GM18861 (cell line): ENCODE results near the gene ATXN7.

ENCODE experiments used
- ATAC-seq: cut with Tn5 transposase; IDR thresholded peaks from one replicate; pipeline ENCODE4 v1.9.1; 2021; ENCODE audit not compliant: unreplicated experiment

Gene ATXN7

DNA sequence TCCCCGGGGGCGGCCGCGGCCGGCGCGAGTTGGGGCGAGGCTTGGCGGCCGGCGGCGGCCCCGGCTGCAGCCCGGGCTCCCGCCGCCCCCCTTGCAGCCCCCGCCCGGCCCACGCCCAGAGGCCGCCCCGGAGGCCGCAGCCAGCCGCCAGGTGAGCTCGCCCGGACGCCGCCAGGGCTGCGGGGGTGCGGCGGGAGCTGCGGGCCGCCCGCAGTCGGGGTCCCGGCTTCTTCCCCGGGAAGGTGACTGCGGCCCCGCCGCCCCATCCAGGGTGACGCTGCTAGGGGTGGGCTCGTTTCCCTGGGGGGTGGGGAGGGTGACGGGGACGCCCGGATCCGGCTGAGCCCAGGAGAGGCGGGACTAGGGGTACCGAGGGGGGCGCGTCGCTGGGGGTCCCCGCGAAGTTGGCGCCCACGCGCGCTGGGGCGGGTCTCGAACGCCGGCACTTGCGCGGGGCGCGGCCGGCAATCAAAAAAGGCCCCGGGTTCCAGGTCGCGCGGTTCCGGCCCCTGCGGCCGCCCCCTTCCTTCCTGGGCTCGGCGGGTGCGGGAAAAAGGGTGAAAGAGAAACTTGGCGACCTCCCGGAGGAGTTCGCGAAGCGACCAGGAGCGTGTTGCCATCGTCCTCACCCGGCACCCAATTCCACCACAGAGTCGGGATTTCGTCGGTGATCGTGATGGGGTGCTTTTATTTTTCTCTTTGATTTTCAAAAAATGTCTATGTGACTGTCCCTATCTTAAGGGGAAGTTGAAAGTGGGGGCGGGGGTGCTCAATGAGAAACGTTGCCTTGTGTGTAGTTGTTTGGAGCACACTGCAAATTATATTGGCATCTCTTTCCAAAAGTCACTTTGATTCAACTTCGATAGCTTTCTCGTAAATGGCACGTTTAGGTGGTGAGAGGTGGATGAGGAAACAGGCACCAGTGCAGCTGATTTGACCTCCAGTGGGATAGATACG, 619 bp downstream of the ATXN7 start:
- peak; percentile 35 for ATAC-seq

DNA sequence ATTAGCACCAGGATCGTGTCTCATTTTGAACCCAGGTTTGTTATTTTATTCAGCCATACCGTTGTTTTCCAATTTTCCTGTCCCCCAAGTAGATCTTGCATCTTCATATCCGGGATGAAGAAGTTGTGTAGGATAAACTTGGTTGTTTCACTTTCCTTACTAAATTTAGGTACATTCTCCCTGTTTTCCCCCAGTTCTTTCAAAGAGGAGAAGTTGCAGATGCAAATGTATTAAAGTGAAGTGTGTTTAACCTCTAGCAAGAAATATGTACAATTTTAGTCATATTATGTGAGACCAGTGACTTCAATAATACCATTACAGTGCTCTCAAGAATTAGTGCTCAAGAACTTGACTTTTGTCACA, 1.3 kb downstream of the ATXN7 start:
- no peak for ATAC-seq

DNA sequence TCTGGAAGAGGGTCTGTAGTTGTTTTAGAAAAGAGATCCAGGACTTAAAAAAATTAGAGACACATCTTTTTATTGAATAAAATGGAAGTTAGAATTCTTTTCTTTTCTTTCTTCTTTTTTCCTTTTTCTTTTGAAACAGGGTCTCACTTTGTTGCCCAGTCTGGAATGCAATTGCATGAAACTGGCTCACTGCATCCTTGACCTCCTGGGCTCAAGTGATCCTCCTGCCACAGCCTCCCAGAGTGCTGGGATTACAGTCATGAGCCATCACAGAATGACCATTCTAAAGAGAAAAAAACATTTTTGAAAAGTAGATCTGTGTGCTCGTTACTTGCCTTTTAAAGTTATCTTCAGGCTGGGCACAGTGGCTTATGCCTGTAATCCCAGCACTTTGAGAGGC, 3.6 kb downstream of the ATXN7 start:
- no peak for ATAC-seq

DNA sequence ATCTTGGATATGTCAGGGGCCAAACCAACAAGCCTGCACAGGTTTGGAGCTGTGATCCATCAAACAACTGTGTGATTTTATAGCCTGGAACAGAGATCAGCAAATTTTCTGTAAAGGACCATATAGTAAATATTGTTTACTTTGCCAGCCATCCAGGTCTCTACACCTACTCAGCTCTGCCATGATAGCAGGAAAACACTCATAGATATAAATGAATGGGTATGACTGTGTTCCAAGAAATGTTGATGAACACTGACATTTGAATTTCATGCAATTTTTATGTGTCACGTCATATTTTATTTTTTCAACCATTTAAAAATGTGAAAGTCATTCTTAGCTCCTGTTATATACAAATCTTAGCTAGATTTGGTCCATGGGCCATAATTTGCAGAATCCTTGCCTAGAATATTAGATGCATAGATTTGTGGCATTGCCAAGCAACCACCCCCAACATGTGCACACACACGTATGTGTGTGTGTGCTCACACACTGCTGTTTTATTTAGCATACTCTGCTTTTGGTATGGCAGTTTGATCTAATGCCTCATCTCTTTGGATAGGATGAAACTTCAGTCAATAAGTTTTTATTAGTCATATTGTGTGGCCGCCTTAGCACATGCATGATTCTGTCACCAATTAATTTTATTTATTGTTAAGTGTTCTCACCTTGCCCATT, 6.4 kb downstream of the ATXN7 start:
- ATAC-seq, result no peak

DNA sequence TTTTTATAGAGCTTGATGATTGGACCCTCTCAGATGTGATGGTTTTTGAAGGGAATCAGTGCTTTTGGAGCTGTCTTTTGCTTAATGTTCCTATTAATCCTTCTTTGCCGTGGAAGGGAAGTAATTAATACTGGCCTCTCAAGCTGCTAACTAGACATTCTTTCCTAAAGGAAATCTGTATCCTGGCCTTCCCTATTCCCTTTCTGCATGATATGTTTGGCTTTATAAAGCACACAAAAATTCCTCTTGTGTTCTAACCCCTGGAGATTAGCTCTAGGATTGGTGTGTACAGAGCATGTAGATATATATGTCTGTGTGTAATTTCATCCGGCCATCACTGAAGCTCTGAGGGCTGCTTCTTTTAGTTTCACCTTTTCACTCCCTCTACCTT, 6.9 kb downstream of the ATXN7 start:
- ATAC-seq, result no peak

DNA sequence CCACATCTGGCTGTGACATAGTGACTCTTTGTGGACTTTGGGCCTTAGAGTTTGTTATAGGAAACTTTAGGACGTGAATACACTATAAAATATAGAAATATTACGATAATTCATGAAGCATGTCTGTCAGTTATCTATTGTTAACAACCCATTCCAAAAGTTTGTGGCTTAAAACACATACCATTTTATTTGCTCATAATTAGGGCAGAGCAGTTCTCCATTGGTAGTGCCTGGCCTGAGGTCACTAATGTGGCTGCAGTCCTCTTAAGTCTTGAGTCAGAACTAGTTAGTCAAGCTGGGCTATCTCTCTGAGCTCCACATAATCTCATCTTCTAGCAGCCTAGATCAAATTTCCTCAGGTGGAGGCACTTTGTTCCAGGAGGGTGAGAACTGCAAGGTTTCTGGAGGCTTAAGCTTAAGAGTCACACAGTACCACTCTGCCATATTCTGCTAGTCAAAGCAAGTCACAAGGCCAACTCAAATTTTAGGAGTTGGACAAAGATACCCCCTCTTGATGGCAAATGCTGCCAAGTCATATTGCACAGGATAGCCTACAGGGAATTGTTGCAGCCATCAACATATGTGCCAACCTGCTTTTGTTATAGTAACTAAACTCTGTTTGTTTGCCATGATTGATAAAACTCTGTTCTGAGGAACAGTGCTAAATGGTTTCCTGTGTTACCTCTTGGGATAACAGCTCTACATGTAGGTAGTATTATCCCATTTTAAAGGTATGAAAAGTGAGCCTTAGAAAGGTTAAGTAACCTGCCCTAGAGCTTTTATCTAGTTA, 8.7 kb downstream of the ATXN7 start:
- no peak for ATAC-seq

DNA sequence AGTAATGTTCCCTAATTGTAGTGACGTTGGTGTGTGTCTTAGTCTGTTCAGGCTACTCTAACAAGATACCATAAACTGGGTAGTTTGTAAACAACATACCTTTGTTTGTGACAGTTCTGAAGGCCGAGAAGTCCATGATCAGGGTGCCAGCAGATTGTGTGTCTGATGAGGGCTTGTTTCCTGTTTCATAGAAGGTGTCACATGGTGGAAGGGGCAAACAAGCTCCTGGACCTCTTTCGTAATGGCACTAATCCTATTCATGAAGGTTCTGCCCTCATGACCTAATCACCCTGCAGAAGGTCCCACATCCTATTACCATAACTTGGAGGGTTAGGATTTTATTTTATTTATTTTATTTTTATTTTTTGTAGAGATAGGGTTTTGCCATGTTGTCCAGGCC, 11.1 kb downstream of the ATXN7 start:
- ATAC-seq, result no peak

DNA sequence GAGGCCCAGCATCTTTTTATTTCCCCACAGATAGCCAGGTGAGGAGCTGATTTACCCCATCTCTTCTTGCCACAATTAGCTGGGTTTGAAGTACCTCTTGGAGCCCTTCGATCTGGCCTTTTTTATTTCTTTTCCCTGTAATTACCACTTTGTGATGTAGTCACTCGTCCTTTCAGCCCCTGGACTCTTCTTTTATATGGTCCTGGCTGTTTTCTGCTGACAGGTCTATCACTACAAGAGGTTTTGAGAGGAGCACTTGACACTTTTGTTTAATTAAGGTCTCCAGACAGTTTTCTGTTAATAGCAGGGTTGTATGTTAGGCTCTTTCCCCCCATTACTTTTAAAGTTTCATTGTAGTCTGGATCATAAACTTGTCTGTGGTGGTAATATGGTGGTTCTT, 11.8 kb downstream of the ATXN7 start:
- no peak for ATAC-seq

DNA sequence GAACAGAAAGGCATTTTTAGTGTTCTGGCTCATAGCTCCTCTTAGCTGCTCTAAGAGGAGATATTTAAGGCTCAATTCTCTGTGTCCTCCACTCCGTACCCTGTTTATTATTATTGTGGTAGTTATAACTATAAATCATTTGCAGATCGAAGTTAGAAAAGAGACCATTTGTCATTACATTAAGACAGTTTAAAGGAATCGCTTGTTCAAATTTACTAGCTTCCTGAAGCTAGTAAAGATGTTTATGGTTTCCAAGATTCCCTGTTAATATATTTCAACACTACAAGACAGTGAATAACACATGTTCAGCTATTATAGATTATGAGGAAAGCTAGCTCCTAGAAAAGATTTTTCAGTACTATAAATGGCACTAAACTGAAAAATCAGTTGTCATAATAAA, 12.6 kb downstream of the ATXN7 start:
- no peak for ATAC-seq

DNA sequence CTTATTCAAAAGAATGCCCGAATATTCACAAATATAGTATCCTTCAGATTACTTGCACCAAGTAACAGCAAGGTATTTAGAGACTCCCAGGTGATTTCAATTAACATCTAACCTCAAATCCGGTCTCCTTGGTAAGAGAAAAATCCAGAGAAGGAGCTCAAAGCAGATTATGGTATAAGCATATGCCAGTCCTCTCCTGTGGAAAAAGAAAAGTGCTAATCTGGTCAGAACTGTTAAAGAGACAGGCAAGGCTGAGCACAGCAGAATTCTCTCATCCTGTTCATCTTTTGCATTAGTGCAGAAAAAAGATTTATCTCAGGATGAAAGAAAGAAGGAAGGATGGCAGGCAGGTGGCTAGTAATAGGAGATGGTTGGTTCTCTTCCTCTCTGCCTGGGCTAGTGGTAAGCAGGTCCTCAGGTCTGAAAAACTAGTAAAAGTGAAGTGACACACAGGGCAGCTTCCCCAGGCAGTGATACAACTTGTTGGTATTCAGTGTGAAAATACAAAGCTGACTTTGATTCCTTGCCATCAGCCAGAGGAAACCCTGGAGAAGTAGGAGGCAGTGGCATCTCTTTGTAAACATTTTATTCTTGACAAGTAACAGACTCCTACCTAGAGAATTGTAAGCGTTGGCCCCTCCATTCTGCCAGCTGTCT, 14.2 kb downstream of the ATXN7 start:
- no peak for ATAC-seq

DNA sequence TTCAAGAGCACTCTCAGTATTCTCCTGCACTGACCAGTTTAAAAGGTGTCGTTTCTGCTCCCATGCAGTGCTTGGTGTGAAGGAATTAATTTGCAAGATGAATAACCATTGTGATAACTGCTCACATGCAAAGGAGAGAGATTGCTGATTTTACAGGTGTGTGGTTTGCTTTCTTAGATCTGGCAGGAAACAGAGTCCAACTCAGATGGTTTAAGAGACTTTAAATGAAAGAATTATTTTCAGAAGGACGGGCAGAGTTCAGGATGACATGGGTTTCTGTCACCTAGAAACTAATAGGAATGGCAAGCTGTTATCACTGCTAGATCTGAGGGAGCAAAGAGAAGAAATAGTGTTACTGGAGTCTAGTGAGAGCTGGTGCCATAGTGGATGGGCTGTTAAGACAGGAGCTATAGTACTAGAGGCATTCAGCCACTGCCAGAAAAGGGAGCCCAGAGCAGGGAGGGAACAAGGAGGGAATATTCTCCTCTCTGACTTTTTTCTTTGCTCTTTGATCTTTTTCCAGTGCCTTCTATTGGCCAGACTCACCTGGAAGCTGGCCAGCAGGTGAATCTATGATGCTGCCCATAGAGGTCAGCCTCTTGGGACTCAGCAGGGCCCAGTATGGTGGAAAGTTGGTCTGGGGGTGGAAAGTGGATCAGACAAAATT, 14.9 kb downstream of the ATXN7 start:
- ATAC-seq, result no peak

DNA sequence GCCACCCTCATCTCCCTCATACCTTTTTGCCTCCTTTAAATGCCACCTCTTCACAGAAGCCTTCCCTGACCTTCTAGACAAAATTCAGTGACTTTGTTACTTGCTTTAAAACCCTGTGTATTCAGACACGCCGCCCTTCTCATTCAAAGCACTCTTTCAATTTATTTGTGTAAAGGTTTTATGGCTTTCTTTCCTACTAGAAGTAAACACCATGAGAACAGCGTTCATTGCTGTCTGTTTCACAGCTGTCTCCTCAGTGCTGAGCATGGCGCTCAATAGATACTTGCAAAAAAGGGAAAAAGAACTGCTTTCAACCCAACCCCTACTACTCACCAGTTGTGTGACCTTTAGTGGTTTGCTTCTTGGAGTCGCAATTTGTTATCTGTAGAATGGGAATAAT, 17.0 kb downstream of the ATXN7 start:
- no peak for ATAC-seq

DNA sequence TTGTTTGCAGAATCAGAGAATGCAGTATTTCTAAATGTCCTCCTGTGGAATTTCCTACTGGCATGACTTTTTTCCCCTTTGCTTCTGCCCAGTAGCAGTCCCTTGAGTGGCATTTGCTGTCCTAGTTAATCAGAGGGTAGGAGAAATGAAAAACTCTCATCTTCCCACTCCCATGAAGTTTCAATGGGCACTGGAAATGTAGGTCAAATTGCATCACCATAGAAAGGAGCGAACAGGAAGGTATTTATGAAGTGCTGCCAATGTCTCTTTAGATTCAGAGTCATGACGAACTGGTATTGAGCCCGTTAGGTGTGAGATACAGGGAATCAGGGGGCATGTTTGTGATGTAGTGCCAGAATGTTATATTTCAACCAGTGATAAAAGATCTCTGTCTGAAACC, 23.2 kb downstream of the ATXN7 start:
- no peak for ATAC-seq

DNA sequence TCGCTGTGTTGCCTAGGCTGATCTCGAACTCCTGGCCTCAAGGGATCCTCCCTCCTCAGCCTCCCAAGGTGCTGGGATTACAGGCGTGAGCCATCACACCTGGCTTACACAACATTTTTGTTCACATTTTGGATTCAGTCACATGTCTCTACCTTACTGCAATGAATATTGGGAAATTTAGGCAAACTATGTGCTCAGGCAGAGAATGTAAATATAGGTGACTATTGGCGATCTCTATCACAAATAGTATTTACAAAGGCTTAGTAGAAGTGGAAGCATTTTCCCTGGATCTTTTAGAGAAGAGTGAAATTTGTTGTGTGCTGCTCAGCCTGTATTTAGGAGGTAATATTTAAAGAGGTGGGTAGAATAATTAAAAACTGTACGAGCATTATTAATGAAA, 27.9 kb downstream of the ATXN7 start:
- ATAC-seq, result no peak

DNA sequence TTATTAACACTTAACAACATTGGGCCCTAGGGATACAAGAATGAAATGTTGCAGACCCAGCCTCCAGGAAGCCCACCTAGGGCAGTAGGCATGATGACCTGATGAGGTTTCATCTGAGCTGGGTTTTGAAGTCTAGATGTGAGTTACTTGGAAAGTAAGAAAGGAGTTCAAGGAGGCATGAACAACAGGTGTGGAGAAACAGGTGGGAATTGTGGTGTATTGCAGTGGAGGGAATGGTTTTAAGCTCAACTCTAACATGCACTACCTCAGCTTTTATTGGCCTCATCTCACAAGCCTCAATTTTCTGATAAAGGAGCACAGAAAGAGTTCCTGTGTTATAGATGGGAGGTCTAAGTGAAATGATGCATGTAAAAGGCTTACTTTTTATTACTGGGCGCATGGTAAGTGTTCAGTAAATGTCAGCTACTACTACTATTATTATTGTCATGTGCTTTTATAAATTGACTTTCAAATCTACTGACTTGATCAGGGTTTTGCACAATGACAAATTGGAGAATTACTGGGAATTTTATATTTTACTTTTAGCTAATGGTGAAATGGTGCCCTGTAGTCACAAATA, 29.2 kb downstream of the ATXN7 start:
- ATAC-seq, result no peak

DNA sequence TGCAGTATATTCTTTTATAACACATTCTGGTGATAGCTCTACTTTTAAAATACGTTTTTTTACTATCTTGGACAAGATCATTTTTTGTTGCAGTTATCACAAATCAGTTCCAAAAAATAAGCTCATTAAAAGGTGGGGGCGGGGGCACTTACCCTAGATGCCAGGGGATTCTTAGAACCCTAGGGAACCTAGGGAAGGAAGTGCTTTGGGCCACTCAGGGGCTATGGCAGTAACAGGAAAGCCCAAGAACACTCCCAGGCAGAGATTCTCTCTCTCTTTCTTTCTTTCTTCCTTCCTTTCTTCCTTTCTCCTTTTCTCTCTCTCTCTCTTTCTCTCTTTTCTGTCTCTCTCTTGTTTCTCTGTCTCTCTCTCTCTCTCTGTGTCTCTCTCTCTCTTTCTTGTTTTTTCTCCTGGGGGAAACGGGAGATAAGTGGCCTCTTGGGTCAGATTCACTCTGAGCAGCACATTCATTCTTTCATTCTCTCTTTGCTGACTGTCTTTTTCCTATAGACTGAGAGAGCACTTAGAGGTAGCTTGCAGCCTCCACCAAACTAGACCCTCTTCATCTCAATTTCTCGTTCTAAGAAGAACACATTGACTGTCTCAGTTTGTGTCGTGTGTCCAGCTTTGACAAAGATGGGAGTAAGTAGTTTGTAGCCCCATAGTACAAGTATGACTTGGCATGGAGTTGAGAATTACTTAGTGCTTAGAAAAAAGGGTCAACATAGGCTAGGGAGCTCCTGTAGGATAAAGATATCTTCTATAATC, 31.9 kb downstream of the ATXN7 start:
- ATAC-seq, result no peak

DNA sequence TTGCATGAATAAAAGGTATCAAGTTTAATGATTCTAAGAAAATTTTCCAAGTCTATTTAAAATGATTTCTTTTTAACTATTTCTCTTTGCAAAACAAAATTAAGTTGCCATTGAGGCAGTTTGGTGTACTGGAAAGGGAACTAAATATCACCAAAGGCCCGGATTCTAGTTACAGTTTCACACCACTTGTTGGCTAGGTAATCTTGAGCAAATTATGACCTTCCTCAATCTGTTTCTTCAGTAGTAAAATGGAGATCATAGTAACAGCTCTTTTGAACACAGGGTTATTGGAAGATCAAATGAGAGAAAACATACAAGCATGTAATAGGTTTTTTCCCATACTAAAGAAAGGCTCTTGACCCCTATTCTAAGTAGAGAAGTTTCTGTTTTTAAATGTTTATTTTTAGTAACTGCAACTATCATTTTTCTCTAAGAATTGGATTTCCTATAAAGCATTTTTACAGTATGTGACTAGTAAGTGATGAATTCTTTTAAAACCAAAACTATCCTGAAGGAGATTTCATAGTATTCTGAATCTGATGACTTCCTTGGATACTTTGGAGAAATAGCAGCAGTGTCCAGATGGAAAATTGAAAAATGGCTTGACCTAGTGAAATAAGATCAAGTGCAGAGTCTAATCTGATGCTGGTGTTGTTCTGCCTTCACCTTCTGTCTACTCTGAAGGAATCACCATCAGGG, 32.8 kb downstream of the ATXN7 start:
- peak; percentile 66 for ATAC-seq

DNA sequence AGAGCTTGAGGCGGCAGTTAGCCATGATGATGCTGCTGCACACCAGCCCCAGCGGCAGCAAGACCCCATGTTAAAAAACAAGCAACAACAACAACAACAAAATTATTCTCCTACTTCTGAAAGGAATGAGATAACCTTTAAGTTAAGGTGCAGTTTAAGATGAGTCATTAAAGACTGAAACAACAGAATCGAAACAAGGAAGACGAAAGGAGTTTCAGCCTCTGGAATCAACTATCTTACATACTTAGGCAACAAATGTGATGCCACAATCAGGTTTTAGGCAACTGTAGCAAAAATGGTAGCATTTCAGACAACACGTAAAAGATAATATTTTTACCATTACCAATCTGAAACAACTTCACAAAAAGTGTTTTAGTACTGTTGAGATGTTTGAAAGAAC, 36.3 kb downstream of the ATXN7 start:
- no peak for ATAC-seq

DNA sequence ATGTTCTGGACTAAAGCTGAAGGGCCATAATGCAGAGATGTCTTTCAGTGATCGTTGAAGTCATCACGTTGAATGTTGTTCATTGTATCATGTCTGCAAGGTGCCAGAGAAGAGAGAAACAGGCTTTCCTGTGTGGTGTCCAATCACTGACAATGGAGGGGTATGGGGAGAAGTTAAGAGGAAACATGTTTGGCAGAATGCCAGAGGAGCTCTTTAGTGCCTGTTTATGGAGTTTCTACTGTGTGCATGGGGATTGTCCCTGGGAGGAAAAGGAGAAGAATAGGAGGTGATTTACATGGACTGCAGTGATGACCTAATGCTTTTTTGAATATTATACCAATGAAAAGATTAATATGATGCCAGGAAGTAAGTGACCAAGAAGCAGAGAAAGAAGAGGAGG, 36.8 kb downstream of the ATXN7 start:
- ATAC-seq, result no peak
